Endodermal cell (in vitro differentiated cells): ENCODE measurements around the gene CES2. TPM values are rescaled to one million over a fixed set of nuclear protein-coding genes. Genes with fewer than 3 reads are reported as not detected.
A peak's percentile ranks its signal among the peaks of the same experiment; 100 is the strongest.

Experiments used
- DNase-seq: peaks from one replicate; pipeline ENCODE4 v3.0.0-alpha.2; 2017
- H3K27ac ChIP-seq: 2 replicates; pipeline ENCODE4 v1.5.1; 2013; ENCODE audit warnings: mild to moderate bottlenecking, low read depth, low read length, moderate library complexity
- H3K27me3 ChIP-seq: 2 replicates; pipeline ENCODE4 v1.6.1; 2013; ENCODE audit warnings: mild to moderate bottlenecking, low read length, moderate library complexity; ENCODE audit not compliant: insufficient read depth, control insufficient read depth, poor library complexity, severe bottlenecking
- H3K36me3 ChIP-seq: 2 replicates; pipeline ENCODE4 v1.7.0; 2013; ENCODE audit warnings: mild to moderate bottlenecking, low read length, moderate library complexity; ENCODE audit not compliant: control insufficient read depth, insufficient read depth
- H3K4me1 ChIP-seq: one replicate; pipeline ENCODE4 v1.7.0; 2013; ENCODE audit warnings: low read length; ENCODE audit not compliant: control insufficient read depth, insufficient read depth
- H3K4me3 ChIP-seq: 2 replicates; pipeline ENCODE4 v1.5.1; 2013; ENCODE audit warnings: mild to moderate bottlenecking, low read length, moderate library complexity
- H3K9ac ChIP-seq: 2 replicates; pipeline ENCODE4 v1.6.1; 2013; ENCODE audit warnings: mild to moderate bottlenecking, low read length, moderate library complexity; ENCODE audit not compliant: poor library complexity, severe bottlenecking; ENCODE audit errors: extremely low read depth
- H3K9me3 ChIP-seq: 2 replicates; pipeline ENCODE4 v1.6.1; 2013; ENCODE audit warnings: mild to moderate bottlenecking, low read length, moderate library complexity; ENCODE audit not compliant: control insufficient read depth
- H3K27ac Mint-ChIP-seq: 2 replicates; pipeline ENCODE4 v1.8.0; 2020; ENCODE audit warnings: mixed read lengths
- H3K27me3 Mint-ChIP-seq: 2 replicates; pipeline ENCODE4 v1.8.0; 2021; ENCODE audit warnings: mild to moderate bottlenecking, mixed read lengths; ENCODE audit not compliant: insufficient read depth
- H3K36me3 Mint-ChIP-seq: 2 replicates; pipeline ENCODE4 v1.8.0; 2020; ENCODE audit warnings: low read depth, mixed read lengths
- H3K4me1 Mint-ChIP-seq: 2 replicates; pipeline ENCODE4 v1.8.0; 2020; ENCODE audit warnings: mixed read lengths
- H3K4me3 Mint-ChIP-seq: 2 replicates; pipeline ENCODE4 v1.8.0; 2020; ENCODE audit warnings: mild to moderate bottlenecking, moderate library complexity, mixed read lengths
- H3K9me3 Mint-ChIP-seq: 2 replicates; pipeline ENCODE4 v1.8.0; 2020; ENCODE audit warnings: mild to moderate bottlenecking, mixed read lengths
- CTCF ChIP-seq: fragments of 200-600 bp; sonication (generic); conservative IDR thresholded peaks from 2 replicates; pipeline ENCODE4 v1.5.0; 2021; ENCODE audit warnings: antibody characterized with exemption, mild to moderate bottlenecking
- WGBS, 2 experiments: methylation state at CpG; one replicate each; pipeline versions ENCODE4 v1.1.5 to v1.1.7; 2013; ENCODE audit warnings: missing lambda C conversion rate in 2 of 2, mixed read lengths in 1 of 2; ENCODE audit not compliant: insufficient coverage in 1 of 2, insufficient read length in 1 of 2; 5-methylcytosine and 5-hydroxymethylcytosine counted together
- long read RNA-seq, 4 experiments: library from polyadenylated mRNA in 2 of 4; library from RNA in 1 of 4; library from capped mRNA in 1 of 4; stranded (forward) in 3 of 4; unstranded in 1 of 4; transcript quantifications; one replicate each; pipeline ENCODE4 v2.0.0, GENCODE V29; 2020 to 2021; ENCODE audit warnings: inconsistent platforms in 1 of 4
- polyA plus RNA-seq, 2 experiments: library from polyadenylated mRNA; stranded (reverse); fragments of 50-300 nt; gene quantifications; one replicate each; pipeline ENCODE4 v1.2.3, GENCODE V29; 2013
- total RNA-seq, 2 donors: library from RNA; stranded (reverse); fragmentation: NEBNext Ultra II Directional in 1 of 2; extraction: Animal tissue kit (Norgen Biotek cat#: 25700) in 1 of 2; gene quantifications; 2 replicates in 1 of 2; 3 replicates in 1 of 2; pipeline ENCODE4 v1.2.1, GENCODE V29; 2021

CES2 gene
- total RNA-seq: 10 to 100 TPM; 28.7 to 36.8 TPM
- polyA plus RNA-seq (2013, experiment 1 of 2): 24.1 TPM
- 20.5 TPM for polyA plus RNA-seq (2013, experiment 2 of 2)
- long read RNA-seq, experiment 1, partial matches to known transcripts: 6 of 13 reads
- long read RNA-seq, experiment 1, other reads (novel, unspliced or antisense): 3 of 13 reads
- long read RNA-seq, experiment 2, transcript CES2-211 (12 exons, 3,391 nt): minor isoform, 12 of 84 reads
- long read RNA-seq, experiment 2, transcript CES2-201 (12 exons, 3,927 nt): major isoform, 40 of 84 reads
- long read RNA-seq, experiment 2, partial matches to known transcripts: 11 of 84 reads
- long read RNA-seq, experiment 2, other reads (novel, unspliced or antisense): 18 of 84 reads
- long read RNA-seq, experiment 3, transcript CES2-211 (12 exons, 3,391 nt): minor isoform, 25 of 222 reads
- long read RNA-seq, experiment 3, transcript CES2-201 (12 exons, 3,927 nt): major isoform, 124 of 222 reads
- long read RNA-seq, experiment 3, transcript CES2-202 (12 exons, 3,868 nt): minor isoform, 9 of 222 reads
- long read RNA-seq, experiment 3, partial matches to known transcripts: 16 of 222 reads
- long read RNA-seq, experiment 3, other reads (novel, unspliced or antisense): 48 of 222 reads
- long read RNA-seq, experiment 4, partial matches to known transcripts: 1 of 4 reads
- long read RNA-seq, experiment 4, other reads (novel, unspliced or antisense): 0 of 4 reads

GRCh38 chr16:66935314-66936011, at the start of gene CES2:
Gene CES2 (plus strand): TSS chr16:66935516. CDS start chr16:66935636, 120 bp downstream.
- H3K4me1 Mint-ChIP-seq: peaks cover 18% of the 10 kb centered on the region
- peaks cover 19% of the 10 kb centered on the region for H3K36me3 Mint-ChIP-seq
- peak; percentile 68 for DNase-seq
- Histone ChIP-seq H3K27ac (peak within 1 kb of the TSS; percentile 44), H3K36me3 (peaks cover 29% of the 10 kb centered on the region), H3K4me3 (peak within 1 kb of the TSS; percentile 99), H3K4me1 (peaks cover 18% of the 10 kb centered on the region), H3K9ac (peak within 1 kb of the TSS; percentile 77), H3K9me3 (no peaks in the 10 kb centered on the region), H3K27me3 (no peaks in the 10 kb centered on the region)
- no peaks in the 10 kb centered on the region for H3K9me3 Mint-ChIP-seq
- peak within 1 kb of the TSS; percentile 91 for H3K27ac Mint-ChIP-seq
- WGBS, 2 experiments: 69 to 73% methylated on average over 14 to 44 of the region's 44 CpGs
- TF ChIP-seq CTCF: no peak
- H3K4me3 Mint-ChIP-seq: peak within 1 kb of the TSS; percentile 98
- peaks cover 8% of the 10 kb centered on the region for H3K27me3 Mint-ChIP-seq

GRCh38 chr16:66886321-66886720, 49.0 kb upstream of the CES2 start:
- H3K27me3 Mint-ChIP-seq: no peaks in the 10 kb centered on the region
- Histone ChIP-seq H3K27me3 (no peaks in the 10 kb centered on the region), H3K36me3 (peaks cover 24% of the 10 kb centered on the region), H3K4me3 (peak overlapping the region; percentile 7), H3K9ac (peak overlapping the region; percentile 14), H3K27ac (no peak overlapping the region), H3K9me3 (no peaks in the 10 kb centered on the region), H3K4me1 (peaks cover 11% of the 10 kb centered on the region)
- no peaks in the 10 kb centered on the region for H3K9me3 Mint-ChIP-seq
- peaks cover 22% of the 10 kb centered on the region for H3K4me1 Mint-ChIP-seq
- WGBS, 2 experiments: 88 to 100% methylated on average over 1 to 2 of the region's 2 CpGs
- peak overlapping the region; percentile 75 for H3K27ac Mint-ChIP-seq
- no peak overlapping the region for H3K4me3 Mint-ChIP-seq
- no peak for DNase-seq
- peaks cover 28% of the 10 kb centered on the region for H3K36me3 Mint-ChIP-seq
- TF ChIP-seq CTCF: no peak

- peaks cover 11% of the 10 kb centered on the region for H3K4me1 ChIP-seq
- peak overlapping the region; percentile 14 for H3K9ac ChIP-seq
- Mint-ChIP-seq H3K4me3 (no peak overlapping the region), H3K27ac (peak overlapping the region; percentile 75), H3K4me1 (peaks cover 22% of the 10 kb centered on the region), H3K9me3 (no peaks in the 10 kb centered on the region), H3K36me3 (peaks cover 28% of the 10 kb centered on the region), H3K27me3 (no peaks in the 10 kb centered on the region)
- 69 to 91% methylated on average over 3 of the region's 3 CpGs for WGBS, 2 experiments
- H3K27ac ChIP-seq: no peak overlapping the region
- H3K27me3 ChIP-seq: no peaks in the 10 kb centered on the region
- no peak for TF ChIP-seq CTCF
- no peaks in the 10 kb centered on the region for H3K9me3 ChIP-seq
- H3K4me3 ChIP-seq: peak overlapping the region; percentile 7
- DNase-seq: no peak
- H3K36me3 ChIP-seq: peaks cover 26% of the 10 kb centered on the region
Observed at GRCh38 chr16:66886914-66887313, 48.4 kb upstream of the CES2 start.
